Activated naive CD4-positive, alpha-beta T cell treated with anti-CD3 and anti-CD28 coated beads, Interleukin-2, amount 10 ng/mL, durations not matched to agents 7 days and 5 days (primary cell): Measurements from ENCODE around the gene CTXN1.
A peak's percentile ranks its signal among the peaks of the same experiment; 100 is the strongest.

Experiments
- CTCF ChIA-PET: fragments of 350-600 bp; sonication (Branson Sonifier 250); formaldehyde crosslinking; loops from one replicate; lab custom pipeline; 2021; ENCODE audit warnings: antibody characterized with exemption; lab: Charles Lee
- DNase-seq: peaks from one replicate; pipeline ENCODE4 v3.0.0-alpha.2; 2020
- H3K27ac Mint-ChIP-seq: one replicate; pipeline ENCODE4 v1.8.0; 2021; ENCODE audit warnings: mild to moderate bottlenecking, moderate library complexity, mixed read lengths
- H3K27me3 Mint-ChIP-seq: one replicate; pipeline ENCODE4 v1.8.0; 2021; ENCODE audit warnings: mild to moderate bottlenecking, mixed read lengths
- H3K36me3 Mint-ChIP-seq: one replicate; pipeline ENCODE4 v1.8.0; 2021; ENCODE audit warnings: mixed read lengths
- H3K4me1 Mint-ChIP-seq: one replicate; pipeline ENCODE4 v1.8.0; 2021; ENCODE audit warnings: mixed read lengths
- H3K4me3 Mint-ChIP-seq: one replicate; pipeline ENCODE4 v1.8.0; 2021; ENCODE audit warnings: mild to moderate bottlenecking, moderate library complexity, mixed read lengths
- H3K9me3 Mint-ChIP-seq: one replicate; pipeline ENCODE4 v1.8.0; 2021; ENCODE audit warnings: mixed read lengths

The CTXN1 gene

DNA sequence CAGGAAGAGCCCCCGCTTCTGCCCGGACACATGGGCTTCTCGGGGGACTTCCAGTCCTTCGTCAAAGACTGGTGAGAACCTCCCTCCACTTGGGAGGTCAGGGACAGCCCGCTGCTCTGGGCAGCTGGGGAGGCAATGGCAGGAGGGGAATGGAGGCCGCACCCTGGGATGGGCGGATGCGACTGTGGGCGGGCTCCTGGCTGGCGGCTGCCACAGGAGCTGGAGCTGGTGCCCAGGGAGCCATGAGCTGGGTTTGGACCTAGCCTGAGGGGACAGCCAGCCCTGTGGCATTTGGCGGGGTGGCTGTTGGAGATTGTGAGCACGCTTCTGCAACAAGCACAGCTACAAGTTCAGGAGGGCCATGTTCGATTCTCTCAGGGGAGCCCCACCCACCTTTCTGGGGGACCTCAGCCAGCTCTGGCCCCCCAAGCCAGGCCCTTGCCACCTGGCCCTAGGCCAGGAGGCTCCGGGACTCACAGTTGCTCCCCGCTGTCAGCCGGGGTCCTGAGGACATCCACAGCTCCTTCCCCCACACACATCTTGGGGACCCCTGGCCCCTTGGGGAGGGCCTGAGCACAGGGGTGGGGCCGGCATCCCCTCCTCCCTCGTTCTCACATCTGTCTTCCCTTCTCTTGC is 14.3 kb downstream of the CTXN1 start:
- peaks cover 17% of the 10 kb centered on the region for H3K36me3 Mint-ChIP-seq
- CTCF ChIA-PET: no interaction called here
- H3K27me3 Mint-ChIP-seq: peaks cover 29% of the 10 kb centered on the region
- no peaks in the 10 kb centered on the region for H3K9me3 Mint-ChIP-seq
- peaks cover 12% of the 10 kb centered on the region for H3K4me1 Mint-ChIP-seq
- no peak for DNase-seq
- no peak overlapping the region for H3K4me3 Mint-ChIP-seq
- H3K27ac Mint-ChIP-seq: no peak overlapping the region

- Mint-ChIP-seq H3K27ac (no peak overlapping the region), H3K9me3 (no peaks in the 10 kb centered on the region), H3K36me3 (peaks cover 20% of the 10 kb centered on the region), H3K27me3 (peaks cover 18% of the 10 kb centered on the region), H3K4me1 (peaks cover 13% of the 10 kb centered on the region), H3K4me3 (no peak overlapping the region)
- CTCF ChIA-PET: no interaction called here
- DNase-seq: no peak
These were observed 15.4 kb downstream of the CTXN1 start for GRCh38 chr19:7910321-7911161.

- CTCF ChIA-PET: interaction anchor here (1.1 kb wide), 1 partner anchor 40 kb away, joined by 3 read pairs; no protein-coding TSS in a partner anchor
- H3K4me3 Mint-ChIP-seq: no peak overlapping the region
- H3K27me3 Mint-ChIP-seq: peaks cover 8% of the 10 kb centered on the region
- no peak for DNase-seq
- no peak overlapping the region for H3K27ac Mint-ChIP-seq
- no peaks in the 10 kb centered on the region for H3K9me3 Mint-ChIP-seq
- H3K4me1 Mint-ChIP-seq: peaks cover 21% of the 10 kb centered on the region
- H3K36me3 Mint-ChIP-seq: peaks cover 26% of the 10 kb centered on the region
These were observed 16.4 kb downstream of the CTXN1 start for GRCh38 chr19:7909471-7910067.

DNA sequence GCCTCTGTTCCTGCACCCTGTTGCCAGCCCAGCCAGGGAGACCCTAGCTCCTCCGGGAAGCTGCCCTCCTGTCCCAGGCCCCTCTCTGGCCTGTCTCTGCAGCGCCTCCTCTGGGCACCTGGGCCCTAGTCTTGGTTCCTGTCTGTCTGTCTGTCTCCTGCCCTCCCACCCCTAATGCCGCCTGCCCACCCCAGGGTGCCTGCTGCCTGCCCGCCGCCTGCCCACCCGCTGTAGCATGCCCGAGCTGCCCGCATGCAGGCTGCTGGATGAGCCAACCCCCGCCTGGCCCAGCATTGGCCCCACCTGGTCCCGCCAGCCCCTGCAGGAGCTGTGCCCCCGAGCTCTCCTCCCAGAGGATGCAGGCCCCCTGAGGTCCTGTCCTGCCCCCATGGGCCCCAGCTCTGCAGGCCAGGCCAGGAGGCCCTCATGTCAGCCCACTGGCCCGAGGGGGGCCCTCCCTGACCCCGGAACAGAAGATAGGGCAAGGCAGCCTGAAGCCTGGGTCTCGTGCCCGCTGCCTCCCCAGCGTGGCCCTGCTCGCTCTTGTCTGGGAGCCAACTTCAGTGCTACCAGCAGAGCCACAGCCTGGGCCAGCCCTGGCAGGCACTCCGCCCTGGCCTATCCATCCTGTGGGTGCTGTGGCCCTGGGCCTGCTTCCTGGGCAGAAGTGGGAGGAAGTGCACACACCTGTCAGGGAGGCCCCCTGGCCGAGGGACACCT is 17.0 kb downstream of the CTXN1 start:
- peaks cover 4% of the 10 kb centered on the region for H3K27me3 Mint-ChIP-seq
- no peak for DNase-seq
- CTCF ChIA-PET: interaction anchor here (0.8 to 1.1 kb wide), 2 partner anchors 9 to 39 kb away, joined by 3 read pairs; no protein-coding TSS in a partner anchor
- H3K27ac Mint-ChIP-seq: no peak overlapping the region
- H3K9me3 Mint-ChIP-seq: no peaks in the 10 kb centered on the region
- peaks cover 26% of the 10 kb centered on the region for H3K36me3 Mint-ChIP-seq
- no peak overlapping the region for H3K4me3 Mint-ChIP-seq
- H3K4me1 Mint-ChIP-seq: peaks cover 22% of the 10 kb centered on the region

GRCh38 chr19:7908078-7908699 is 17.7 kb downstream of the CTXN1 start:
- no peak overlapping the region for H3K4me3 Mint-ChIP-seq

GRCh38 chr19:7907544-7907943 is 18.4 kb downstream of the CTXN1 start:
- CTCF ChIA-PET: no interaction called here
- peaks cover 20% of the 10 kb centered on the region for H3K36me3 Mint-ChIP-seq
- H3K9me3 Mint-ChIP-seq: no peaks in the 10 kb centered on the region
- no peak overlapping the region for H3K4me3 Mint-ChIP-seq
- peaks cover 7% of the 10 kb centered on the region for H3K27me3 Mint-ChIP-seq
- peaks cover 32% of the 10 kb centered on the region for H3K4me1 Mint-ChIP-seq
- no peak for DNase-seq
- H3K27ac Mint-ChIP-seq: no peak overlapping the region

More at GRCh38 chr19:7908078-7908699, 17.7 kb downstream of the CTXN1 start:
- DNase-seq: no peak
- H3K4me1 Mint-ChIP-seq: peaks cover 26% of the 10 kb centered on the region
- peaks cover 24% of the 10 kb centered on the region for H3K36me3 Mint-ChIP-seq
- no peak overlapping the region for H3K27ac Mint-ChIP-seq
- CTCF ChIA-PET: interaction anchor here (0.8 kb wide), 1 partner anchor 10 kb away, joined by 3 read pairs; no protein-coding TSS in a partner anchor
- H3K9me3 Mint-ChIP-seq: no peaks in the 10 kb centered on the region
- H3K27me3 Mint-ChIP-seq: peaks cover 7% of the 10 kb centered on the region

DNA sequence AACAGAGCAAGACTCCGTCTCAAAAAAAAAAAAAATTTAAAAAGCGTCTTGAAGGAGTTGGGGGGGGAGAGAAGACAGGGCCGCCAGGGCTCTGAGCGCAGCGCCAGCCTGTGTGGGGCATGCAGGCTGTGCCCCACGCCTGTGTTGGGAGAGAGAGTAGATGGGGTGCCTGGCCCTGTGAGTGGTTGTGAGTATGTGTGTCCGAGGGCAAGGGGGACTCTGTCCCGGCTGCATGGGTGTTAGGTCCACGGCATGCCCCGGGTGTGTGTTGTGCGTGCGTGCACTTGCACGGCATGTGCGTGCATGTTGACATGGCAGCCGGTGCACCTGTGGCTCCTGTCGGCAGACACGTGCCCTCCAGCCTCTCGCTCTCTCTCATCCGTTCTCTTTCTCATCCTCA is 18.8 kb downstream of the CTXN1 start:
- peaks cover 20% of the 10 kb centered on the region for H3K36me3 Mint-ChIP-seq
- H3K9me3 Mint-ChIP-seq: no peaks in the 10 kb centered on the region
- H3K27me3 Mint-ChIP-seq: peaks cover 8% of the 10 kb centered on the region
- H3K27ac Mint-ChIP-seq: no peak overlapping the region
- no peak overlapping the region for H3K4me3 Mint-ChIP-seq
- H3K4me1 Mint-ChIP-seq: peaks cover 33% of the 10 kb centered on the region
- no peak for DNase-seq
- CTCF ChIA-PET: no interaction called here

DNA sequence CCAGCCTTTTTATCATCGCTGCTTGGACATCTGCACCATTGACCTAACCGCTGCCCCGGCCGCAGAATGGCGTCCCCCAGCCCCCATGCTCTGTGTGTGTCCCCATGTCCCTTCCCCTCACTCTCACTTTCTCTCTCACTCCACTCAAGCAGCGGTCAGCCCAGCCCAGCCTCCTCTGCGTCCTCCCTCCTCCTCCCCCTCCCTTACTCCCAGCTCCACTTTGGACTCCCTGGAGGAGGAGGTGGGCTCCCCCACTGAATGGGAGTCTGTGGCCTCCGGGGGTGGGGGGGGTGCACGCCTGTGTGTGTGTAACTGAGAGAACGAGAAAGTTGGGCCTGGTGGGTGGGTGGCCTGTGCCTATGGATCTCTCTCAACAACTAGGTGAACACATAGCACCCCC is 20.1 kb downstream of the CTXN1 start:
- CTCF ChIA-PET: no interaction called here

GRCh38 chr19:7905268-7905667 is 20.7 kb downstream of the CTXN1 start:
- Mint-ChIP-seq H3K27ac (peak overlapping the region; percentile 92), H3K4me1 (peaks cover 38% of the 10 kb centered on the region), H3K4me3 (peak overlapping the region; percentile 85), H3K9me3 (no peaks in the 10 kb centered on the region), H3K36me3 (peaks cover 9% of the 10 kb centered on the region), H3K27me3 (peaks cover 15% of the 10 kb centered on the region)
- CTCF ChIA-PET: no interaction called here
- no peak for DNase-seq

More for the DNA sequence above, 20.1 kb downstream of the CTXN1 start:
- DNase-seq: no peak
- peaks cover 38% of the 10 kb centered on the region for H3K4me1 Mint-ChIP-seq
- peak overlapping the region; percentile 73 for H3K4me3 Mint-ChIP-seq
- no peaks in the 10 kb centered on the region for H3K9me3 Mint-ChIP-seq
- peaks cover 13% of the 10 kb centered on the region for H3K36me3 Mint-ChIP-seq
- H3K27me3 Mint-ChIP-seq: peaks cover 10% of the 10 kb centered on the region
- peak overlapping the region; percentile 71 for H3K27ac Mint-ChIP-seq

DNA sequence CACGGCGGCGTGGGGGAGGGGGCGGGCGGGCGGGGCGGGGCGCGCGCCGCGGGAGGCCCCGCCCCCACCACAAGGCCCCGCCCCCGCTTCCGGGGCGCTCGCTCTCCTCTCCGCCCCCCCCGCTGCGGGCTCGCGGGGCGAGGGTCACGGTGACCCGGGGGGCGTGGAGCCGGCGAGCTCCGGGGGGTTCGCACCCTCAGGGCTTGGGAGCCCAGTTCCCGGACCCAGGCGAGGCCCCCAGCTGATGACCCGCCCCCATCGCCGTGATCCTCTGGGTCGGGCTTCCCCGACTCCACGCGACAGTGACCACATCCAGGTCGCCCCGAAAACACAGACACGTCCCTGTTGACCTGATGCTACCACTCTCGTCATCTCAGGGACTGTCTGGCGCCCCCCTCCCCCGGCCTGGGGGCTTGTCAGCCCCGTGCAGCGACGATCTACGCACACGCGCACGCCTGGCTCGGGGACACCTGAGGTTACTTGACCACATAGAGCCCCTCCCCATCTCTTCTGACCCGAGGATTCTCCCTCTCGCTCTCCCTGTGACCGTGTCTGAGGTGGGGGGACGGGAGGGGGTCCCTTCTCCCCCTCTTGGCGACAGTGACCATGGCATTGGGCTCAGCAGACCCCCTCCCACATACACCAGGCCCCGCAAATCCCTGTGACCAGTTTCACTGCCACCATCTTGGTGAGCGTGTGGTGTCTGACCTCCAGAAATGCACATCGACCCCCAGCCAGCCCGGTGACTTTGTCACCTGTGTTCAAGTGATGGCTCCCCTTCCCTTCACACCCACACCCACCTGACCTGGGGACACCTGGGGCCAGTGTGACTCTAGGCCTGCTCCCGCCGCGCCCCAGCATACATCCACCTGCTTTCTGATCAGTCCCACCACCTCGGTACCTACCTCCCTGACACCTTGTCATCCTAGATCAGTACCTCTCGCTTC is 21.6 kb downstream of the CTXN1 start:
- Mint-ChIP-seq H3K27me3 (peaks cover 15% of the 10 kb centered on the region), H3K27ac (peak overlapping the region; percentile 92), H3K36me3 (peaks cover 9% of the 10 kb centered on the region), H3K4me1 (peaks cover 38% of the 10 kb centered on the region), H3K9me3 (no peaks in the 10 kb centered on the region), H3K4me3 (peak overlapping the region; percentile 85)
- CTCF ChIA-PET: interaction anchor here (0.9 to 2.0 kb wide), 5 partner anchors 16 to 42 kb away, joined by 3 to 9 read pairs (median 7); partner anchors contain the start of genes SNAPC2 and TIMM44
- DNase-seq: peak; percentile 77

- H3K27ac Mint-ChIP-seq: peak within 1 kb of the TSS; percentile 92
- peaks cover 15% of the 10 kb centered on the region for H3K27me3 Mint-ChIP-seq
- peak; percentile 100 for DNase-seq
- H3K9me3 Mint-ChIP-seq: no peaks in the 10 kb centered on the region
- peaks cover 9% of the 10 kb centered on the region for H3K36me3 Mint-ChIP-seq
- peak within 1 kb of the TSS; percentile 85 for H3K4me3 Mint-ChIP-seq
- CTCF ChIA-PET: interaction anchor here (0.8 to 2.0 kb wide), 6 partner anchors 17 to 85 kb away, joined by 3 to 9 read pairs (median 5); partner anchors contain the start of genes SNAPC2 and TIMM44
- peaks cover 38% of the 10 kb centered on the region for H3K4me1 Mint-ChIP-seq
These were observed 22.5 kb downstream of the CTXN1 start, which contains the start of gene MAP2K7 for GRCh38 chr19:7903244-7904073. Gene MAP2K7, plus strand, starts transcription at chr19:7903877. Its CDS starts 68 bp downstream, at chr19:7903945.
